Measurements from ENCODE around the gene NPAS2.

The NPAS2 gene

GRCh38 chr2:100819370-100820272 is at the start of gene NPAS2:
NPAS2 (plus strand) TSS chr2:100820139; CDS start chr2:100904755, 84,616 bp downstream.
- in situ Hi-C loops (cut with MboI; ENCODE audit: low sequenced_read_pairs), result no loop called here

- in situ Hi-C loops (cut with MboI; ENCODE audit: low sequenced_read_pairs), result no loop called here
These were observed 48.8 kb upstream of the NPAS2 start for GRCh38 chr2:100771125-100771524.

- in situ Hi-C loops (cut with MboI; ENCODE audit: low sequenced_read_pairs), result no loop called here
These were observed 46.4 kb upstream of the NPAS2 start for GRCh38 chr2:100773538-100773937.

- in situ Hi-C loops (cut with MboI; ENCODE audit: low sequenced_read_pairs), result no loop called here
These were observed 43.5 kb upstream of the NPAS2 start for GRCh38 chr2:100776445-100776844.

GRCh38 chr2:100778637-100779450 is 41.1 kb upstream of the NPAS2 start:
- in situ Hi-C loops (cut with MboI; ENCODE audit: low sequenced_read_pairs), result no loop called here

GRCh38 chr2:100779908-100780202 is 40.1 kb upstream of the NPAS2 start:
- in situ Hi-C loops (cut with MboI; ENCODE audit: low sequenced_read_pairs), result no loop called here

- in situ Hi-C loops (cut with MboI; ENCODE audit: low sequenced_read_pairs), result no loop called here
These were observed 39.5 kb upstream of the NPAS2 start for GRCh38 chr2:100780203-100781008.

- in situ Hi-C loops (cut with MboI; ENCODE audit: low sequenced_read_pairs), result no loop called here
These were observed 39.0 kb upstream of the NPAS2 start for GRCh38 chr2:100781009-100781325.

- in situ Hi-C loops (cut with MboI; ENCODE audit: low sequenced_read_pairs), result no loop called here
These were observed 38.2 kb upstream of the NPAS2 start for GRCh38 chr2:100781523-100782379.

- in situ Hi-C loops (cut with MboI; ENCODE audit: low sequenced_read_pairs), result no loop called here
These were observed 37.5 kb upstream of the NPAS2 start for GRCh38 chr2:100782380-100782878.

- in situ Hi-C loops (cut with MboI; ENCODE audit: low sequenced_read_pairs), result no loop called here
These were observed 36.0 kb upstream of the NPAS2 start for GRCh38 chr2:100783987-100784386.

GRCh38 chr2:100784681-100785080 is 35.3 kb upstream of the NPAS2 start:
- in situ Hi-C loops (cut with MboI; ENCODE audit: low sequenced_read_pairs), result no loop called here

GRCh38 chr2:100785626-100786296 is 34.2 kb upstream of the NPAS2 start:
- in situ Hi-C loops (cut with MboI; ENCODE audit: low sequenced_read_pairs), result no loop called here

GRCh38 chr2:100786297-100786658 is 33.7 kb upstream of the NPAS2 start:
- in situ Hi-C loops (cut with MboI; ENCODE audit: low sequenced_read_pairs), result no loop called here

- in situ Hi-C loops (cut with MboI; ENCODE audit: low sequenced_read_pairs), result no loop called here
These were observed 33.0 kb upstream of the NPAS2 start for GRCh38 chr2:100786985-100787384.

GRCh38 chr2:100789361-100789760 is 30.6 kb upstream of the NPAS2 start:
- in situ Hi-C loops (cut with MboI; ENCODE audit: low sequenced_read_pairs), result no loop called here

GRCh38 chr2:100791294-100791935 is 28.5 kb upstream of the NPAS2 start:
- in situ Hi-C loops (cut with MboI; ENCODE audit: low sequenced_read_pairs), result no loop called here

GRCh38 chr2:100791936-100792308 is 28.0 kb upstream of the NPAS2 start:
- in situ Hi-C loops (cut with MboI; ENCODE audit: low sequenced_read_pairs), result no loop called here

GRCh38 chr2:100793220-100793619 is 26.7 kb upstream of the NPAS2 start:
- in situ Hi-C loops (cut with MboI; ENCODE audit: low sequenced_read_pairs), result no loop called here

Data from HL-60/S4 treated with retinoic acid at 250 ng/mL for 4 days and 3 days (cell line).